Neural cell (in vitro differentiated cells): ENCODE results near the gene IGSF9B. TPM values are rescaled to one million over a fixed set of nuclear protein-coding genes. Genes with fewer than 3 reads are reported as not detected.
A peak's percentile ranks its signal among the peaks of the same experiment; 100 is the strongest.

ENCODE experiments used
- H2AFZ ChIP-seq: fragments of 200-600, 300-800 bp; sonication (generic), shearing (Covaris generic); 2 replicates; pipeline ENCODE4 v1.6.0; 2014; ENCODE audit warnings: low read depth, mild to moderate bottlenecking, antibody characterized with exemption, low read length, moderate library complexity
- H3F3A ChIP-seq: fragments of 200-600 bp; shearing (Covaris generic); 2 replicates; pipeline ENCODE4 v1.6.1; 2016; ENCODE audit warnings: mild to moderate bottlenecking, moderate library complexity, mixed read lengths, antibody characterized with exemption, low read length; ENCODE audit not compliant: insufficient read depth, poor library complexity, severe bottlenecking
- H3K27ac ChIP-seq: fragments of 200-600, 300-800 bp; sonication (generic), shearing (Covaris generic); 2 replicates; pipeline ENCODE4 v1.5.1; 2014; ENCODE audit warnings: mild to moderate bottlenecking, low read length, moderate library complexity
- H3K27me3 ChIP-seq: fragments of 300-800, 200-600 bp; sonication (generic), shearing (Covaris generic); 2 replicates; pipeline ENCODE4 v1.6.0; 2014; ENCODE audit warnings: mild to moderate bottlenecking, low read depth, low read length, moderate library complexity; ENCODE audit not compliant: insufficient read depth
- H3K36me3 ChIP-seq: fragments of 300-800, 200-600 bp; sonication (generic), shearing (Covaris generic); 2 replicates; pipeline ENCODE4 v1.5.1; 2014; ENCODE audit warnings: mild to moderate bottlenecking, antibody characterized with exemption, low read length, moderate library complexity; ENCODE audit not compliant: insufficient read depth
- H3K4me2 ChIP-seq: fragments of 300-800, 200-600 bp; sonication (generic), shearing (Covaris generic); 2 replicates; pipeline ENCODE4 v1.6.0; 2014; ENCODE audit warnings: mild to moderate bottlenecking, low read length
- H3K4me3 ChIP-seq: fragments of 300-800, 200-600 bp; sonication (generic), shearing (Covaris generic); 2 replicates; pipeline ENCODE4 v1.5.1; 2014; ENCODE audit warnings: mild to moderate bottlenecking, low read length, moderate library complexity
- H3K79me2 ChIP-seq: fragments of 200-600 bp; shearing (Covaris generic); replicated peaks from 2 replicates; pipeline ENCODE4 v1.6.0; 2014; ENCODE audit warnings: mild to moderate bottlenecking, low read length, moderate library complexity; ENCODE audit not compliant: insufficient read depth
- H3K9ac ChIP-seq: fragments of 300-800, 200-600 bp; sonication (generic), shearing (Covaris generic); 2 replicates; pipeline ENCODE4 v1.6.1; 2016; ENCODE audit warnings: mild to moderate bottlenecking, low read length, mixed read lengths
- H3K9me2 ChIP-seq: fragments of 200-600 bp; shearing (Covaris generic); 2 replicates; pipeline ENCODE4 v1.6.1; 2016; ENCODE audit warnings: mild to moderate bottlenecking, low read length, mixed read lengths; ENCODE audit not compliant: insufficient read depth
- H3K9me3 ChIP-seq: fragments of 200-600, 300-800 bp; sonication (generic), shearing (Covaris generic); 2 replicates; pipeline ENCODE4 v1.6.1; 2016; ENCODE audit warnings: mild to moderate bottlenecking, mixed run types, low read length, moderate library complexity, mixed read lengths
- H4K20me1 ChIP-seq: fragments of 200-600 bp; shearing (Covaris generic); 2 replicates; pipeline ENCODE4 v1.6.1; 2016; ENCODE audit warnings: mild to moderate bottlenecking, mixed run types; ENCODE audit not compliant: insufficient read depth
- CTCF ChIP-seq: fragments of 450-650 bp; IDR thresholded peaks from 2 replicates; pipeline ENCODE4 v1.5.1; 2014; ENCODE audit warnings: antibody characterized with exemption, mild to moderate bottlenecking, moderate library complexity; ENCODE audit not compliant: poor library complexity, severe bottlenecking
- EP300 ChIP-seq: fragments of 450-650 bp; conservative IDR thresholded peaks from 2 replicates; pipeline ENCODE4 v1.6.1; 2014; ENCODE audit warnings: antibody characterized with exemption, mild to moderate bottlenecking, moderate library complexity; ENCODE audit not compliant: poor library complexity, severe bottlenecking
- EZH2 ChIP-seq: fragments of 200-600, 300-800 bp; shearing (Covaris generic), sonication (generic); IDR thresholded peaks from 2 replicates; pipeline ENCODE4 v1.6.1; 2014; ENCODE audit warnings: antibody characterized with exemption, low read length, borderline replicate concordance, mild to moderate bottlenecking; ENCODE audit not compliant: insufficient read depth, poor library complexity, severe bottlenecking
- MXI1 ChIP-seq: fragments of 450-650 bp; conservative IDR thresholded peaks from 2 replicates; pipeline ENCODE4 v1.6.1; 2014; ENCODE audit warnings: antibody characterized with exemption, mild to moderate bottlenecking; ENCODE audit not compliant: poor library complexity, severe bottlenecking
- POLR2AphosphoS5 ChIP-seq: IDR thresholded peaks from 2 replicates; pipeline ENCODE4 v1.6.1; 2012
- RAD21 ChIP-seq: fragments of 450-650 bp; conservative IDR thresholded peaks from 2 replicates; pipeline ENCODE4 v1.6.1; 2014; ENCODE audit warnings: antibody characterized with exemption, mild to moderate bottlenecking, moderate library complexity
- SMC3 ChIP-seq: fragments of 450-650 bp; conservative IDR thresholded peaks from 2 replicates; pipeline ENCODE4 v1.6.1; 2014; ENCODE audit warnings: antibody characterized with exemption, mild to moderate bottlenecking, moderate library complexity; ENCODE audit not compliant: poor library complexity
- TAF1 ChIP-seq: IDR thresholded peaks from 2 replicates; pipeline ENCODE4 v1.6.1; 2012; ENCODE audit warnings: low read depth
- polyA plus RNA-seq: library from polyadenylated mRNA; depleted of rRNA; stranded (reverse); fragments of >200 nt; gene quantifications from 2 replicates; pipeline ENCODE4 v1.2.3, GENCODE V29; 2014
- TF ChIP-seq, protein P1 (sequence below): IDR thresholded peaks from 2 replicates; pipeline ENCODE4 v1.6.1; 2012; ENCODE audit warnings: borderline replicate concordance

Gene IGSF9B
- polyA plus RNA-seq, 1 donor from 2014 or later: 2.3 TPM

DNA sequence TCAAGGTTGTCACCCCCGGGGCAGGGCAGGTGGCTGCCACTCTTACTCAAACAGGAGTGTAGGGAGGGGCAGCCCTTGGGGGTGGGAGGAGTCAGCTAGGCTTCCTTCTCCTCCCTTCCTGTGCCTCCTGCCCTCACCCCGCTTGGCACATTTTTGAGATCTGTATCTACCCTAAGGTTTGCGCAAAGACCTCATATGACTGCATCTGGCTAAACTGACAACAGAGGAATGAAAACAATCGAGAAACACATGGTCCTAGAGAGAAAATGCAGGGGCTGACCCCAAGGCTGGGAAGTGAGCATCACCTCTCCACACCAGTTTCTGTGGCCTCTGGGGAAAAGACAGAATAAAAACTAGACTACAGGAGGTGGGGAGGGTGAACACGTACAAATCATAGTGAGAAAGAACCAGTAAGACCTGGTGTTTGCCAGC lies 28.1 kb downstream of the IGSF9B start:
- Histone ChIP-seq H3F3A (no peaks in the 10 kb centered on the region), H3K79me2 (no peaks in the 10 kb centered on the region), H3K27me3 (no peaks in the 10 kb centered on the region), H3K4me2 (no peak overlapping the region), H3K9ac (no peak overlapping the region), H3K4me3 (no peak overlapping the region), H3K36me3 (peaks cover 5% of the 10 kb centered on the region), H3K27ac (no peak overlapping the region), H3K9me3 (no peaks in the 10 kb centered on the region), H4K20me1 (no peaks in the 10 kb centered on the region), H3K9me2 (no peaks in the 10 kb centered on the region), H2AFZ (no peak overlapping the region)
- no peak for TF ChIP-seq EZH2

- no peaks in the 10 kb centered on the region for H3K27me3 ChIP-seq
- H3K36me3 ChIP-seq: peaks cover 5% of the 10 kb centered on the region
- no peaks in the 10 kb centered on the region for H3K9me3 ChIP-seq
- no peaks in the 10 kb centered on the region for H3F3A ChIP-seq
- no peak overlapping the region for H3K4me2 ChIP-seq
- H3K4me3 ChIP-seq: no peak overlapping the region
- H3K9ac ChIP-seq: peak overlapping the region; percentile 9
- TF ChIP-seq TAF1: no peak
- peak; percentile 94 for TF ChIP-seq SMC3
- TF ChIP-seq RAD21: peak; percentile 95
- peak; percentile 90 for TF ChIP-seq CTCF
- no peak overlapping the region for H3K27ac ChIP-seq
- H3K79me2 ChIP-seq: no peaks in the 10 kb centered on the region
- H4K20me1 ChIP-seq: no peaks in the 10 kb centered on the region
- no peak overlapping the region for H2AFZ ChIP-seq
- no peaks in the 10 kb centered on the region for H3K9me2 ChIP-seq
These were observed 28.8 kb downstream of the IGSF9B start for GRCh38 chr11:133927690-133928627.

DNA sequence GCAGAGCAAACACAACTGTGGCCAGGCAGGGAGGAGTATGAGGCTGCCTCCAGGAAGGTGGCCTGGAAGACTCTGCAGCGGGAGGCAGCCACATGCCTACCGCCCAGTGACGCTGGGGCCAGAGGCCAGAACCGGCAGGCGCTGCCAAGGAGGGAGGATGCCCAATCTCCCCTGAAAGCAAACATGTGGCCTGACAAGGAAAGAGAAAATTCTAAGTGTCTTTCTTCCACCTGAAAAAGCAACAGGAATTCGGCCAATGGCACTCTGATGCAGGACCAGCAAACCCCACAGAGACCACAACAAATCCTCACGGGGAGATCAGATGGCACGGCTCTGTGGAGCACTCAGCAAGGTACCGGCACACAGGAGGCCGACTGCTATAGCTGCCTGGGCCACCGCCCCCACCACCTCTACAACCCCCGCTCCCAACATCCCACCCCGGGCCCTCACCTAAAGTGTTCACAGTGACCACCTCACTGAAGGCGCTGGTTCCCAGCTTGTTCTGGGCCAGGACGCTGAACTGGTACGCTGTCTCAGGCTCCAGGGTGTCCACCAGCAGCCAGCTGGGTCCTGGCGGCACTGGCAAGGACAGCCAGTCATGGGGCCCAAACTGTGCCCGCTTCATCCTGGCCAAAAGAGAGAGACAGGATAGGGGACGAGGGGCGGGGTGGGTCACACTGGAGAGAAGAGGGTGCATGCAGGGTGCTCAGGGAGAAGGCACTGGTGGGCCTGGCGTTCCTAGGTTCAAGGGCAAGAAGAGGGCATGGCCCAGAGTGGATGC lies 30.1 kb downstream of the IGSF9B start:
- TF ChIP-seq, protein P1, sequence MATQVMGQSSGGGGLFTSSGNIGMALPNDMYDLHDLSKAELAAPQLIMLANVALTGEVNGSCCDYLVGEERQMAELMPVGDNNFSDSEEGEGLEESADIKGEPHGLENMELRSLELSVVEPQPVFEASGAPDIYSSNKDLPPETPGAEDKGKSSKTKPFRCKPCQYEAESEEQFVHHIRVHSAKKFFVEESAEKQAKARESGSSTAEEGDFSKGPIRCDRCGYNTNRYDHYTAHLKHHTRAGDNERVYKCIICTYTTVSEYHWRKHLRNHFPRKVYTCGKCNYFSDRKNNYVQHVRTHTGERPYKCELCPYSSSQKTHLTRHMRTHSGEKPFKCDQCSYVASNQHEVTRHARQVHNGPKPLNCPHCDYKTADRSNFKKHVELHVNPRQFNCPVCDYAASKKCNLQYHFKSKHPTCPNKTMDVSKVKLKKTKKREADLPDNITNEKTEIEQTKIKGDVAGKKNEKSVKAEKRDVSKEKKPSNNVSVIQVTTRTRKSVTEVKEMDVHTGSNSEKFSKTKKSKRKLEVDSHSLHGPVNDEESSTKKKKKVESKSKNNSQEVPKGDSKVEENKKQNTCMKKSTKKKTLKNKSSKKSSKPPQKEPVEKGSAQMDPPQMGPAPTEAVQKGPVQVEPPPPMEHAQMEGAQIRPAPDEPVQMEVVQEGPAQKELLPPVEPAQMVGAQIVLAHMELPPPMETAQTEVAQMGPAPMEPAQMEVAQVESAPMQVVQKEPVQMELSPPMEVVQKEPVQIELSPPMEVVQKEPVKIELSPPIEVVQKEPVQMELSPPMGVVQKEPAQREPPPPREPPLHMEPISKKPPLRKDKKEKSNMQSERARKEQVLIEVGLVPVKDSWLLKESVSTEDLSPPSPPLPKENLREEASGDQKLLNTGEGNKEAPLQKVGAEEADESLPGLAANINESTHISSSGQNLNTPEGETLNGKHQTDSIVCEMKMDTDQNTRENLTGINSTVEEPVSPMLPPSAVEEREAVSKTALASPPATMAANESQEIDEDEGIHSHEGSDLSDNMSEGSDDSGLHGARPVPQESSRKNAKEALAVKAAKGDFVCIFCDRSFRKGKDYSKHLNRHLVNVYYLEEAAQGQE: no peak
- TF ChIP-seq SMC3: no peak
- no peak for TF ChIP-seq EP300
- TF ChIP-seq EZH2: no peak
- TF ChIP-seq TAF1: no peak
- no peak for TF ChIP-seq POLR2AphosphoS5
- TF ChIP-seq RAD21: no peak
- TF ChIP-seq MXI1: no peak
- TF ChIP-seq CTCF: no peak
- no peak overlapping the region for H3K9ac ChIP-seq
- no peak overlapping the region for H3K27ac ChIP-seq
- no peaks in the 10 kb centered on the region for H3K9me2 ChIP-seq
- H3K4me2 ChIP-seq: no peak overlapping the region
- no peaks in the 10 kb centered on the region for H4K20me1 ChIP-seq
- peaks cover 5% of the 10 kb centered on the region for H3K36me3 ChIP-seq
- no peaks in the 10 kb centered on the region for H3K27me3 ChIP-seq
- no peaks in the 10 kb centered on the region for H3F3A ChIP-seq
- H3K9me3 ChIP-seq: no peaks in the 10 kb centered on the region
- H3K4me3 ChIP-seq: no peak overlapping the region
- H3K79me2 ChIP-seq: no peaks in the 10 kb centered on the region
- H2AFZ ChIP-seq: no peak overlapping the region
